Endothelial cell of umbilical vein (primary cell): Measurements from ENCODE around the gene RGL4. TPM values are rescaled to one million over a fixed set of nuclear protein-coding genes. Genes with fewer than 3 reads are reported as not detected.
A peak's percentile ranks its signal among the peaks of the same experiment; 100 is the strongest.

Source experiments
- BruUV-seq: library from RNA; stranded (reverse); fragments of 400-500 nt; replicated peaks from 2 replicates; lab custom pipeline; 2021; lab: Mats Ljungman, UMichigan
- CTCF ChIA-PET: fragments of 300-600, 350-600 bp; sonication (Branson Sonifier 250); formaldehyde crosslinking; loops from one replicate; lab custom pipeline; 2021; ENCODE audit warnings: antibody characterized with exemption, inconsistent platforms; lab: Charles Lee
- POLR2A ChIA-PET: fragments of 300-600, 350-600 bp; sonication (Branson Sonifier 250); formaldehyde crosslinking; loops from one replicate; lab custom pipeline; 2021; ENCODE audit warnings: antibody characterized with exemption, inconsistent platforms; lab: Charles Lee
- DNase-seq: peaks from one replicate; pipeline ENCODE4 v3.0.0-alpha.2; 2011; ENCODE audit warnings: low read depth, low spot score
- FAIRE-seq: peaks from 2 replicates; lab custom pipeline; 2011; peaks lifted over from hg19 to GRCh38; lab: Jason Lieb, UNC
- H2AFZ ChIP-seq: 2 replicates; pipeline ENCODE4 v1.6.0; 2012; ENCODE audit warnings: low read depth, low read length, control low read depth, inconsistent platforms
- H3K27ac ChIP-seq: 2 replicates; pipeline ENCODE4 v1.5.1; 2011; ENCODE audit warnings: low read depth, mild to moderate bottlenecking, control low read depth, low read length, moderate library complexity; ENCODE audit not compliant: insufficient read depth
- H3K27me3 ChIP-seq, 2 experiments: 2 replicates each; pipeline versions ENCODE4 v1.6.0 to v1.6.1; 2011; ENCODE audit warnings: low read length in 2 of 2, mixed read lengths in 1 of 2; ENCODE audit not compliant: control insufficient read depth in 2 of 2, insufficient read depth in 2 of 2
- H3K36me3 ChIP-seq, 2 experiments: 2 replicates in 1 of 2; 3 replicates in 1 of 2; pipeline ENCODE4 v1.5.1; 2011; ENCODE audit warnings: low read length in 2 of 2, mild to moderate bottlenecking in 1 of 2, moderate library complexity in 1 of 2; ENCODE audit not compliant: control insufficient read depth in 2 of 2, insufficient read depth in 2 of 2; ENCODE audit errors: extremely low read depth in 1 of 2
- H3K4me1 ChIP-seq: 3 replicates; pipeline ENCODE4 v1.5.1; 2011; ENCODE audit warnings: mild to moderate bottlenecking, low read length; ENCODE audit not compliant: control insufficient read depth, insufficient read depth; ENCODE audit errors: extremely low read depth
- H3K4me2 ChIP-seq: 2 replicates; pipeline ENCODE4 v1.6.1; 2011; ENCODE audit warnings: low read length, control low read depth, mixed read lengths; ENCODE audit not compliant: insufficient read depth
- H3K4me3 ChIP-seq, 3 experiments: fragments of 200-600 bp in 1 of 3; sonication (generic), shearing (Covaris generic) in 1 of 3; replicated peaks in 1 of 3; 2 replicates each; pipeline ENCODE4 v1.5.1; 2011 to 2016; ENCODE audit warnings: control low read depth in 3 of 3, low read length in 3 of 3, mild to moderate bottlenecking in 2 of 3, inconsistent platforms in 1 of 3, low read depth in 1 of 3, moderate library complexity in 1 of 3; ENCODE audit not compliant: insufficient read depth in 1 of 3
- H3K79me2 ChIP-seq: 2 replicates; pipeline ENCODE4 v1.6.0; 2012; ENCODE audit warnings: low read length, inconsistent platforms; ENCODE audit not compliant: control insufficient read depth, insufficient read depth
- H3K9ac ChIP-seq: replicated peaks from 2 replicates; pipeline ENCODE3; 2011; ENCODE audit warnings: low read length, control low read depth; ENCODE audit not compliant: insufficient read depth; ENCODE audit errors: extremely low read depth
- H3K9me1 ChIP-seq: replicated peaks from 3 replicates; pipeline ENCODE4 v1.6.0; 2011; ENCODE audit warnings: mild to moderate bottlenecking, low read length; ENCODE audit not compliant: control insufficient read depth, insufficient read depth; ENCODE audit errors: extremely low read depth
- H3K9me3 ChIP-seq: replicated peaks from 2 replicates; pipeline ENCODE4 v1.5.1; 2012; ENCODE audit warnings: low read length, inconsistent platforms; ENCODE audit not compliant: control insufficient read depth, insufficient read depth
- H4K20me1 ChIP-seq: replicated peaks from 2 replicates; pipeline ENCODE3; 2011; ENCODE audit warnings: mild to moderate bottlenecking, low read length; ENCODE audit not compliant: control insufficient read depth, insufficient read depth; ENCODE audit errors: extremely low read depth
- CTCF ChIP-seq, 2 donors: IDR thresholded peaks; 1 replicate in 1 of 2; 2 replicates in 1 of 2; pipeline ENCODE4 v1.5.1; 2011; ENCODE audit warnings: low read length in 2 of 2, mild to moderate bottlenecking in 2 of 2, moderate library complexity in 2 of 2, control low read depth in 1 of 2, inconsistent platforms in 1 of 2, low read depth in 1 of 2; ENCODE audit not compliant: insufficient read depth in 1 of 2; ENCODE audit errors: extremely low read depth in 1 of 2
- EZH2 ChIP-seq: IDR thresholded peaks from 2 replicates; pipeline ENCODE4 v1.6.1; 2012; ENCODE audit warnings: borderline replicate concordance, low read depth, mild to moderate bottlenecking, moderate library complexity, low read length, inconsistent platforms; ENCODE audit not compliant: severe bottlenecking
- FOS ChIP-seq: IDR thresholded peaks from 2 replicates; pipeline ENCODE4 v1.6.1; 2011; ENCODE audit warnings: mild to moderate bottlenecking, low read length, moderate library complexity, borderline replicate concordance; ENCODE audit not compliant: insufficient read depth
- GATA2 ChIP-seq: IDR thresholded peaks from 2 replicates; pipeline ENCODE4 v1.7.0; 2011; ENCODE audit warnings: low read depth, mild to moderate bottlenecking, moderate library complexity, mixed read lengths, low read length; ENCODE audit not compliant: insufficient read length, insufficient read depth
- JUN ChIP-seq: IDR thresholded peaks from 2 replicates; pipeline ENCODE4 v1.6.1; 2011; ENCODE audit warnings: borderline replicate concordance, low read depth; ENCODE audit not compliant: insufficient read length, insufficient read depth
- MAX ChIP-seq: IDR thresholded peaks from 2 replicates; pipeline ENCODE4 v1.6.1; 2011; ENCODE audit not compliant: insufficient read depth, insufficient read length
- MYC ChIP-seq: IDR thresholded peaks from one replicate; pipeline ENCODE4 v1.6.1; 2011; ENCODE audit warnings: mild to moderate bottlenecking, low read depth, low read length
- POLR2A ChIP-seq: IDR thresholded peaks from 2 replicates; pipeline ENCODE4 v1.6.1; 2012; ENCODE audit warnings: low read depth, mild to moderate bottlenecking, control low read depth, low read length
- POLR2AphosphoS5 ChIP-seq: IDR thresholded peaks from 2 replicates; pipeline ENCODE4 v1.6.1; 2012; ENCODE audit warnings: low read depth, mild to moderate bottlenecking, control low read depth, low read length, moderate library complexity; ENCODE audit not compliant: insufficient read depth
- dilution Hi-C: fragments of 300-500 bp; cut with MboI; formaldehyde crosslinking; loops from one replicate; pipeline ENCODE4 v1.15.0; 2019; ENCODE audit warnings: low sequenced_read_pairs; ENCODE audit not compliant: extremely low pct_ligation_motif_present
- intact Hi-C: fragments of 100-400 bp; cut with micrococcal nuclease; formaldehyde crosslinking; loops from one replicate; pipeline ENCODE4 v1.10.0; 2022
- polyA plus RNA-seq, 4 experiments: library from polyadenylated mRNA; depleted of rRNA in 3 of 4; stranded (reverse) in 3 of 4; unstranded in 1 of 4; fragments of >200 nt; gene quantifications; 2 replicates each; pipeline versions ENCODE4 v1.2.1 to v1.2.3, GENCODE V29; 2011 to 2012; ENCODE audit warnings: missing spikeins in 1 of 4
- total RNA-seq: library from RNA; stranded (reverse); gene quantifications from 2 replicates; pipeline ENCODE4 v1.2.3, GENCODE V29; 2021

RGL4 gene
- total and polyA plus RNA-seq, 2 donors (not counting 3 experiments of a cell fraction or from before 2014, with no cell fraction given): not detected

DNA sequence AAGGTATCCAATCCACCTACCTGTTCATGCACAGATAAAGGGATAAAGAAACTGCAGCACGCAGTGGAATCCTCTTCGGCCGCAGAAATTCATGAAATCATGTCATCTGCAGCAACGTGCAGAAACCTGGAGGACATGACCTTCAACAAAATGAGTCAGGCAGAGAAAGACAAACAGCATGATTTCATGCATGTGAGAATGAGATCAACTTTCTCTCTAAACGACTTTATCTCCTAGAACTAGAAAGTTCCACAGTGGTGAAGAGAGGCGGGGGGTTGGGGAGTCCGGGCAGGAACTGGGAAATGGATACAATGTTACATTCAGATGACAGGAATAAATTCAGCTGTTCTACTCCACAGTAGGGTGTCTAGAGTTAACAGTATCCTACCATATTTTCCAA lies 9.9 kb downstream of the RGL4 start:
- BruUV-seq: no TSS peak
- H3K27me3 ChIP-seq: no peaks in the 10 kb centered on the region
- intact Hi-C loops: no loop called here
- H4K20me1 ChIP-seq: no peaks in the 10 kb centered on the region
- H3K4me2 ChIP-seq: no peak overlapping the region
- H3K79me2 ChIP-seq: peaks cover 16% of the 10 kb centered on the region
- peaks cover 13 to 14% of the 10 kb centered on the region in 2 experiments for H3K36me3 ChIP-seq
- ChIA-PET CTCF (no interaction called here), POLR2A (no interaction called here)
- H3K4me3 ChIP-seq: no peak overlapping the region
- no peak overlapping the region for H3K9ac ChIP-seq
- no peak overlapping the region for H3K27ac ChIP-seq
- H2AFZ ChIP-seq: no peak overlapping the region
- H3K9me1 ChIP-seq: no peaks in the 10 kb centered on the region
- dilution Hi-C loops: no loop called here
- FAIRE-seq: peak; percentile 62
- no peak for TF ChIP-seq EZH2
- no peak for TF ChIP-seq JUN
- no peak for TF ChIP-seq MYC
- no peak for TF ChIP-seq FOS
- no peak for TF ChIP-seq MAX
- no peak for TF ChIP-seq CTCF (IDR thresholded peaks at IDR 0.05; ENCODE audit: extremely low read depth in 1 of 2, insufficient read depth in 1 of 2, low read depth in 1 of 2, low read length in 2 of 2)
- TF ChIP-seq POLR2A: no peak
- TF ChIP-seq POLR2AphosphoS5: no peak
- TF ChIP-seq GATA2: no peak
- no peaks in the 10 kb centered on the region for H3K4me1 ChIP-seq
- no peak for DNase-seq
- no peaks in the 10 kb centered on the region for H3K9me3 ChIP-seq
